GM11168 (cell line): ENCODE results near the gene RAPGEF4.
"Not testable (repeated sequence)": the region's sequence is repeated elsewhere in the genome, so short reads cannot be mapped to it uniquely, and the experiment has no call there.

ENCODE experiments used
- in situ Hi-C: fragments of 300-500 bp; cut with MboI; formaldehyde crosslinking; loops from one replicate; pipeline ENCODE4 v1.12.0; 2022; ENCODE audit warnings: low sequenced_read_pairs; ENCODE audit not compliant: unreplicated experiment

Gene RAPGEF4

GRCh38 chr2:172725284-172725683 lies 10.4 kb upstream of the RAPGEF4 start:
- in situ Hi-C loops: no loop called here

GRCh38 chr2:172725746-172726145 lies 9.9 kb upstream of the RAPGEF4 start:
- in situ Hi-C loops: no loop called here

- in situ Hi-C loops: no loop called here
Measured at GRCh38 chr2:172726172-172726735, 9.4 kb upstream of the RAPGEF4 start.

- in situ Hi-C loops: no loop called here
Measured at GRCh38 chr2:172730411-172730810, 5.2 kb upstream of the RAPGEF4 start.

GRCh38 chr2:172734711-172735581 lies 699 bp upstream of the RAPGEF4 start:
- in situ Hi-C loops: no loop called here

- in situ Hi-C loops: no loop called here
Measured at GRCh38 chr2:172736424-172737174, 954 bp downstream of the RAPGEF4 start.

GRCh38 chr2:172739661-172740266 lies 4.1 kb downstream of the RAPGEF4 start:
- in situ Hi-C loops: no loop called here

GRCh38 chr2:172740856-172741255 lies 5.2 kb downstream of the RAPGEF4 start:
- in situ Hi-C loops: no loop called here

- in situ Hi-C loops: no loop called here
Measured at GRCh38 chr2:172742931-172743540, 7.4 kb downstream of the RAPGEF4 start.

GRCh38 chr2:172743898-172744297 lies 8.3 kb downstream of the RAPGEF4 start:
- in situ Hi-C loops: no loop called here

GRCh38 chr2:172745636-172746035 lies 10.0 kb downstream of the RAPGEF4 start:
- in situ Hi-C loops: no loop called here

GRCh38 chr2:172748543-172748942 lies 12.9 kb downstream of the RAPGEF4 start:
- in situ Hi-C loops: not testable (repeated sequence)

GRCh38 chr2:172749388-172749787 lies 13.7 kb downstream of the RAPGEF4 start:
- in situ Hi-C loops: no loop called here

- in situ Hi-C loops: no loop called here
Measured at GRCh38 chr2:172751564-172751963, 15.9 kb downstream of the RAPGEF4 start.

- in situ Hi-C loops: no loop called here
Measured at GRCh38 chr2:172753610-172754009, 18.0 kb downstream of the RAPGEF4 start.

GRCh38 chr2:172759441-172759840 lies 23.8 kb downstream of the RAPGEF4 start:
- in situ Hi-C loops: no loop called here

GRCh38 chr2:172761306-172761705 lies 25.7 kb downstream of the RAPGEF4 start:
- in situ Hi-C loops: no loop called here

GRCh38 chr2:172762574-172762973 lies 26.9 kb downstream of the RAPGEF4 start:
- in situ Hi-C loops: no loop called here

- in situ Hi-C loops: no loop called here
Measured at GRCh38 chr2:172763079-172763478, 27.4 kb downstream of the RAPGEF4 start.

GRCh38 chr2:172765662-172766061 lies 30.0 kb downstream of the RAPGEF4 start:
- in situ Hi-C loops: no loop called here
